Brain pericyte (primary cell): ENCODE measurements around the gene CEBPA.

Source experiments
- DNase-seq: peaks from one replicate; pipeline ENCODE4 v3.0.0-alpha.2; 2012; ENCODE audit warnings: low read depth, low spot score

Gene CEBPA

DNA sequence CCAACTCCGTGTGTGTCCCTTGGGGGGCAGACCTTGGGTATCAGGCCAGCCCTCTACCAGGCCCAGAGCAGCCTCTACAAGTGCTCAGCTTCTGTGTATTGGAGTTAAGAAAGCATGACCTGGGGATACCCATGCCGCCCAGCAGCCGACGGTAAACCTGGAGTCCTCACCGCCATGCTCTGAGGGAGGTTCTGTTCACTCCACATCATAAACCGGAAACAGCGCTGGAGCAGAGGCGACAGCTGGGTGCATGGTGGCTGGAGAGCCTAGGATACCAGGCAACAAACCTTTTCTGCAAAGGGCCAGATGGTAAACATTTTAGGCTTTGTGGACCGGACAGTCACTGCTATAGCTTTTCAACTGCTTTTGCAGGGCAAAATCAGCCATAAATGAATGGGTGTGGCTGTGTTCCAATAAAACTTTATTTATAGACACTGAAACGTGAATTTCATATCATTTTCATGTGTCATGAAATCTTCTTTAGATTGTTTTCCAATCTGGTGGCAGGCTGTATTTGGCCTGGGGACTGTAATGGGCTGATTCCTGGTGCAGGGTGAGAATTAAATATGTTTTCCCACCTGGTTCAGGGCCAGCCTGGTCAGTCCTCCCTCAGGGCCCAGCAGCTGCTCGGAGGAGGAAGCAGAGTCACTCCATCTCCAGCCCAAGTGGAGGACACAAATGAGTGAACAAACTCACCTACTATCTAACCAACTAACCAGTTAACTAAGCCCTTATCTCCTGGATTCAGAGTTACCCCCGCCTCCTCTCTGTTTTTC, 30.9 kb downstream of the CEBPA start:
- DNase-seq = no peak

DNA sequence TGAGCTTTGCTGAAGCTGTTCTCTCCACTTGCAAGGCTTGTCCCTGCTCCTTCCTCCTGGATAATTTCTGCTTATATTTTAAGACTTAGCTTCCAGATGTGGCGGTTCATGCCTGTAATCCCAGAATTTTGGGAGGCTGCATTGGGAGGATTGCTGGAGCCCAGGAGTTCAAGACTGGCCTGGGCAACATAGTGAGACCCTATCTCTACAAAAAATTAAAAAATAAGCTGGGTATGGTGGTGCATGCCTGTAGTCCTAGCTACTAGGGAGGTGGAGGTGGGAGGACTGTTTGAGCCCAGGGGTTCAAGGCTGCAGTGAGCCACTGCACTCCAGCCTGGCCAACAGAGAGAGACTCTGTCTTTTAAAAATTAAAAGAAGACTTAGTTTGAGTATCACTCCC, 31.6 kb downstream of the CEBPA start:
- DNase-seq = no peak

DNA sequence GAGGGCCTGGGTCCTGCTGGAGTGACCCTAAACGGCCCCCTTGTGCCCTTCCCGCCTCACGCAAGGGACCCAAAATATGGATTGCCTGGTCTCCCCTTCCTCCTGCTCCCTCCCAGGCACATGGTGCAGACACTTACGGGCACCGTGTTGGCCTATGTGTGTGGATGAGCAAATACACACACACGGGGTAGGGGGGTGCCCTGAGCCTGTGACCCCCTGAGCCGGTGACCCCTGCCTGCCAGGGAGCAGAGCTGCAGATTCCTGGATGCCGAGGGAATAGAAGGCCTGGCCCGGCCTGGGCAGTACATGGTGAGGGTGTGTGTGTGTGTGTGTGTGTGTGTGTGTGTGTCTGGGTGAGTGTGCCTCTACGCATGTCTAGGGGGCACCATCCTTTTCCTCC, 33.3 kb downstream of the CEBPA start:
- DNase-seq = no peak

DNA sequence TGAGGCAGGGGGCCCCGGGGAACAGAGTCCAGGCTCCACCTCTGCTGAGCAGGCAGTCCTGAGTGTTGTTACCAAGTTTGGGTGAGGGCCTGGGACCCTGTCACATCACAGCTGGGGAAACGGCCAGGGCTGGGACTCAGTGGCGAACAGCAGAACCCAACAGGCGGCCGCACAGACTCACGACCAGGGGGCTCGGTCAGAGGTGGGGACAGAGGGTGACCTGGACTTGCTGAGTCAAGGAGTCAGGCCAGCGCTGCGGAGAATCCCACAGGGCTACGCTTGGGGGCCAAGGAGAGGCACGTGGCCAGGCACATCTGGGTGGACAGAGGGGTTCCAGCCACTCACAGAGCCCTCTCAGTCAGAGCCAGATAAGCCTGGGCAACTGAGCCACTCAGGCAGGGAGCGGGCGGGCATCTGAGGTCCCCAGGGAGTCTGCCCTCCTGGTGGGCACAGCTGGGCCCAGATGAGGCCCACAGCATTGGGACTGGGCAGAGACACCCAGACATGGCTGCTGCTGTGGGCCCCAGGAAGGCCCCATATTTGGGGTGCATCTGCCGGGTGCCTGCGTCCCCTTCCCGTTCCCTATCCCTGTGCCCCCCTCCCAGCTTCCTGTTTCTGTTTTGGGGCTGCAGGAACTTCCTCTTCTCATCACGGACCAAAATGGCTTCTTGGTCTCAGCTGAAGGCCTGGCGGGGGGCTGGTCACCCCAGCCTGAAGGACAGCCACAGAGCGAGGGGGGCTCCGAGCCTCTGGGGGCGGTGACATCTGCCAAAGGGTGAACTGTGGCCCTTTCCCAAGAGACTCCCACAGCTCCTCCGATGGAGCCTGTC, 34.0 kb downstream of the CEBPA start:
- no peak for DNase-seq

DNA sequence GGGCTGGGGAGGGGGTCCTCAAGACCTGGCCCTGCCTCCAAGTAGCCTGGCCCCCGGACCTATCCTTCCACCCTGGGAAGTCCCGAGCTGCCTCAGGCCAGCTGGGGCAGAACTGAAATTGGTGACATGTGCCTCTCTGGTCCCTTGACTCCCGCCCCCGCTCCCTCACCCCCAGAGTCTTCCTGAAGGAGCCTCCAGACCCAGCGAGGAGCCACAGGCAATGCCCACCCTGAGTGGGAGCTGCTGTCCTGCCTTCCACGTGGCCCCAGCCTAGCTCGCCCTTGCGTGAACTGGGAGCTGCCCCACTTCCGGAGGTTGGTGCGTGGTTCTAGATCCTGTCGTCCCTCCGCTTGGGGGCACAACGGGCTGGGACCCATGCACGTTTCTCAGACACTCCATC, 34.6 kb downstream of the CEBPA start:
- no peak for DNase-seq

DNA sequence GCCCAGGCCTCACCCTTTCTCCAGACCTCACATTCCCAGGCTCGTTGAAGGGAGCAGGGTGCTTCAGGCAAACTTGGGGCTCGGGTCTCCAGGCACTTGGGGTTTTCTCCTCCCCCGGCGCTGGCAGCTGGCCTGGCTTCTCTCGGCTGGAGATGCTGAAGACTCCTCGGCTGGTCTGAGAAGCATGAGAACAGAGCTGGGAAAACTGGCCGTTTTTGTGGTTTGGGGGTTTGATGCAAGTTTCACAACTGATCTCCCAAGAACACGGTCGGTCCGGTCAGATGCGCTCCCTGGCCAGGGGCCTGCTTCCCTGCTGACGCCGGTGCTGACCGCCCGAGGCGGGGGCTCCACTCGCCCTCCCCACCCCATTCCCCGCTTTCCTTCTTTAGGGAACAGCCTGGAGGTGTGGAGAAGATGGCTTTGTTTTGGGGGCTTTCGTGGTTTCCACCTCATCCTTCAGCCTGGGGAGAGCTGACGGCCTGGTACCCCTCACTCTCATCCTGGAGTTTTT, 35.3 kb downstream of the CEBPA start:
- DNase-seq = no peak

DNA sequence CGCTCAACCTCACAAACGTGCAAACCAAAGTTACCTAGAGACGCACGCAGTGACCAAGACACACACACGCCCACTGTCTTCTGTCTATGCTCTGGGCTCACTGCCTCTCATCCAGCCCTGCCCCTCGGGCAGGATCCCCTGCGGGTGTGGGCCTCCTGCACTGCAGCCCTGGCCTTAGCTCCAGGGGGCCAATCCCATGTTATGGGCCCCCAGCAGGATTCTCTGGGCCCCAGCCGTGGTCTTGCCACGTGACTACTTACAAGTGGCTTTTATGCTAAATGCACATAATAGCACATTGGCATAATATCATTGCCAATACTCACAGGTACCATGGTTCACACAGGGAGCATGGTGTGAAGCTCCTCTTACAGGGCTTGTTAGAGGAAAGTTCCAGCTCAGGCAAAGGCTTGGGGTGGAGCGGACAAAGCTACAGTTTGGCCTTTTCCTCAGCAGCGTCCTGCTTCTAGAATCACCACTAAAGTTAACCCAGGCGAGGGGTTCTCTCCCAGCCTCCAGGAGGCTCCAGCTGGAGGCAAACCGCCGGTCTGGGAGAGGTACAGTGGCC, 37.4 kb downstream of the CEBPA start:
- DNase-seq = no peak

GRCh38 chr19:33263325-33264023, 38.9 kb downstream of the CEBPA start:
- DNase-seq = no peak

- no peak for DNase-seq
Measured at GRCh38 chr19:33261511-33262189, 40.7 kb downstream of the CEBPA start.

- DNase-seq = no peak
Measured at GRCh38 chr19:33260628-33261418, 41.5 kb downstream of the CEBPA start.

DNA sequence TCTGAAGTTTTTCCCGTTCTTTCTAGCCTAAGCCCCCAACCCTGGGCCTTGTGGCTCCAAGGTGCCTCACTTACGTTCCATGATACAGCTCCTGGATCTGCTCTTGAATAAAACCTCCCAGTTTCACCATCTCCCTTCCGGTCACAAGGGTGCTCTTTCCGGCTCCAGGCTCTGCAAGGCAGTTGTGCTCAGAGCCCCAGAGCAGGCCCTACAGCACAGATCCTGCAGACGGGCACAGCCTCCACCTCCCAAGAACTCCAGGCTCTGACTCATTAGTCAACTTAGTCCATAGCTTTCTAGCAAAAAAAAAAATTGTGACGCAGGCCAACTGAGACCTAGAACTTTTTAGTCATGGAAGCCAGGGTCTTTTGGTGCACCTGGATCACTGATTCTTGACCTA, 42.8 kb downstream of the CEBPA start:
- no peak for DNase-seq

- no peak for DNase-seq
Measured at GRCh38 chr19:33257828-33258227, 44.5 kb downstream of the CEBPA start.

- no peak for DNase-seq
Measured at GRCh38 chr19:33256261-33256660, 46.1 kb downstream of the CEBPA start.

GRCh38 chr19:33255781-33256180, 46.6 kb downstream of the CEBPA start:
- no peak for DNase-seq

DNA sequence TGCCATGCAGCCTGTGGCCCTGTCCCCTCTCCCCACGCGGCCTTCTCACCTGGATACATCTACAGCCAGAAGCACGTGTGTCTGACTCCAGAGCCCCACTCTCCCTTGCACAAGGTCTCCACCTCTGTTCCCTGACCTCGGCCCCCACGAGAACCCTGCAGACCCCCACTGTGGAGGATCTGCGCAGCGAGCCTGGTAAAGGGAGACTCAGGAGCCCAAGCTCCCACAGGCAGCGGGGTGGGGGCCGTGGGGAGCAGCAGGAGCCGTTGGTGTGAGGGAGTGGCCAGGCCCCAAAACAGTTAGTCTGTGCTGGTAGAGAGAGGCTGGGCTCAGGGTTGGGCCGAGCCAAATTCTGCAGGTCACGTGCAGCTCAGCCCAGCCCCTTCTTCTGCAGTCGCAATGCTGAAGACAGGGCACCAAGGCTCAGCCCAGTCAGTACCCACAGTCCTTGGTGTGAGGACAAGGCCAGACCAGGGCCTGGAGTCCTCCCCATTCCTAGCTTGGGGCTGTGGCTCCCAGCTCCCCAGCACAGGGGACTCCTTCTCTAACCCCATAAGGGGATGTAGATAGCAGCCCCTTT, 48.0 kb downstream of the CEBPA start:
- DNase-seq = no peak

- DNase-seq = no peak
Measured at GRCh38 chr19:33252971-33253370, 49.4 kb downstream of the CEBPA start.

DNA sequence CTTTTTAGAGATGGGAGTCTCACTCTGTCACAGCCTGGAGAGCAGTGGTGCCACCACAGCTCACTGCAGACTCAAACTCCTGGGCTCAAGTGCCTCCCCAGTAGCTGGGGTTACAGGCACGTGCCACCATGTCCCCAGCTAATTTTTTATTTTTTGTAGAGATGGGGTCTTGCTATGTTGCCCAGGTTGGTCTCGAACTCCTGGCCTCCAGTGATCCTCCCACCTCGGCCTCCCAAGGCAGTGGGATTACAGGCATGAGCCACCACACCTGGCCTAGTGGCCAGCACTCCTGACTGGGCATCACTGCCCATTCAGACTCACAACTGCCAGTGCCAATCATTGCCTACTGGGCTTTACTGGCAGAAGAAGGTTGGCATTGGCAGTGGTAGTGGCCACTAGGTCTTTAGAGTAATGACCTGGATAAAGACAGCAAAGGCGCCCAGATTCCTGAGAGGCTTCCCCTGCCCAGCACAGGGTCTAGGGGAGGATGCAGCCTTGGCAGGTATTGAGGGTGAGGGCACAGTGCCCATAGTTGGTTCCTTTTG, 49.8 kb downstream of the CEBPA start:
- no peak for DNase-seq

GRCh38 chr19:33251526-33252090, 50.7 kb downstream of the CEBPA start:
- no peak for DNase-seq

DNA sequence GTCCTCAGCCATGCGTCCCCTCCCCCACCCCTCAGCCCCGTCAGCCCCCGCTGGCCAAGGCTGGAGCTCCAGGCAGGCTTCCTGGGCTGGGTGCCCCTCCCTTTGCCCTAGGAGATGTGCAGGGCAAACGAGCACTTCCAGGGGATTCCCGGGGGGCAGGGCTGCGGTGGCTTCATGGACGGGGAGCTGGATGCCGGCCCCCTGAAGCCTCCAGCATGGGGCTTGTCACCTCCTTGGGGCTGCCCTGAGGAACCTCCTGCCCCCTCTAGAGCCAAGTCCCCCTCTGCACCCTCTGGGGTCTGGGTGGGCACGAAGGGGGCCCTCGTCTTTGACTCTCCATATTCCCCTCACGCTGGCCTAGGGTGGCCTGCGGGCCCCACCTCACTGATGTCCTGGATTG, 51.3 kb downstream of the CEBPA start:
- no peak for DNase-seq

- no peak for DNase-seq
Measured at GRCh38 chr19:33250500-33250899, 51.8 kb downstream of the CEBPA start.
